SK-N-SH treated with all-trans-retinoic acid at 6 μM for 48 hours (cell line): ENCODE data around the gene LAMA2.

Experiments
- CREB5 ChIP-seq: fragments of 250-450 bp; sonication (Bioruptor Pico); IDR thresholded peaks from 2 replicates; pipeline ENCODE4 v1.5.1; 2020; ENCODE audit warnings: low read depth, mild to moderate bottlenecking, moderate library complexity
- ESRRG ChIP-seq: fragments of 250-450 bp; sonication (Bioruptor Pico); IDR thresholded peaks from 2 replicates; pipeline ENCODE4 v1.6.1; 2021; ENCODE audit warnings: mild to moderate bottlenecking
- ZC3H10 ChIP-seq: fragments of 250-450 bp; sonication (Bioruptor Pico); IDR thresholded peaks from 2 replicates; pipeline ENCODE4 v1.5.1; 2021; ENCODE audit warnings: mild to moderate bottlenecking, moderate library complexity

GRCh38 chr6:129177801-129178200 lies 294.9 kb downstream of the LAMA2 start:
- no peak for TF ChIP-seq ESRRG (CRISPR knock-in tag)
- no peak for TF ChIP-seq CREB5
- TF ChIP-seq ZC3H10 (CRISPR knock-in tag), result no peak
